HEK293 (cell line): ENCODE results near the gene SEC61A2.
A peak's percentile ranks its signal among the peaks of the same experiment; 100 is the strongest.

Experiments used
- HIC1 ChIP-seq: fragments of 450-650 bp; formaldehyde crosslinking; IDR thresholded peaks from 2 replicates; pipeline ENCODE4 v1.5.1; 2016; ENCODE audit warnings: missing biosample characterization, missing genetic modification characterization
- OSR2 ChIP-seq: fragments of 450-650 bp; formaldehyde crosslinking; IDR thresholded peaks from 2 replicates; pipeline ENCODE4 v1.5.1; 2016; ENCODE audit warnings: missing biosample characterization, missing genetic modification characterization
- SP7 ChIP-seq: fragments of 450-650 bp; formaldehyde crosslinking; IDR thresholded peaks from 2 replicates; pipeline ENCODE4 v1.5.1; 2016; ENCODE audit warnings: missing biosample characterization, missing genetic modification characterization
- ZBTB49 ChIP-seq: fragments of 450-650 bp; formaldehyde crosslinking; IDR thresholded peaks from 2 replicates; pipeline ENCODE4 v1.5.1; 2016; ENCODE audit warnings: missing biosample characterization, missing genetic modification characterization, low read depth
- ZBTB8A ChIP-seq: fragments of 450-650 bp; formaldehyde crosslinking; IDR thresholded peaks from 2 replicates; pipeline ENCODE4 v1.5.1; 2016; ENCODE audit warnings: missing biosample characterization, missing genetic modification characterization
- ZEB2 ChIP-seq: fragments of 450-650 bp; formaldehyde crosslinking; IDR thresholded peaks from 2 replicates; pipeline ENCODE4 v1.5.1; 2016; ENCODE audit warnings: missing biosample characterization, missing genetic modification characterization
- ZIC2 ChIP-seq: fragments of 450-650 bp; formaldehyde crosslinking; IDR thresholded peaks from 2 replicates; pipeline ENCODE4 v1.5.1; 2016; ENCODE audit warnings: missing biosample characterization, missing genetic modification characterization
- ZNF140 ChIP-seq: fragments of 450-650 bp; formaldehyde crosslinking; IDR thresholded peaks from 2 replicates; pipeline ENCODE4 v1.5.1; 2016; ENCODE audit warnings: missing biosample characterization, missing genetic modification characterization
- ZNF24 ChIP-seq: fragments of 450-650 bp; formaldehyde crosslinking; IDR thresholded peaks from 2 replicates; pipeline ENCODE4 v1.5.1; 2016; ENCODE audit warnings: missing biosample characterization, missing genetic modification characterization
- ZNF266 ChIP-seq: fragments of 450-650 bp; formaldehyde crosslinking; IDR thresholded peaks from 2 replicates; pipeline ENCODE4 v1.5.1; 2016; ENCODE audit warnings: missing biosample characterization, missing genetic modification characterization, low read depth
- ZNF280D ChIP-seq: fragments of 450-650 bp; formaldehyde crosslinking; IDR thresholded peaks from 2 replicates; pipeline ENCODE4 v1.5.1; 2016; ENCODE audit warnings: missing biosample characterization, missing genetic modification characterization
- ZNF48 ChIP-seq: fragments of 450-650 bp; formaldehyde crosslinking; IDR thresholded peaks from 2 replicates; pipeline ENCODE4 v1.5.1; 2016; ENCODE audit warnings: missing biosample characterization, missing genetic modification characterization
- ZNF518A ChIP-seq: fragments of 450-650 bp; formaldehyde crosslinking; conservative IDR thresholded peaks from 2 replicates; pipeline ENCODE4 v1.5.1; 2016; ENCODE audit warnings: low read depth, missing biosample characterization, missing genetic modification characterization
- ZNF555 ChIP-seq: fragments of 450-650 bp; formaldehyde crosslinking; conservative IDR thresholded peaks from 2 replicates; pipeline ENCODE4 v1.5.1; 2017; ENCODE audit warnings: missing biosample characterization, mild to moderate bottlenecking, missing genetic modification characterization, inconsistent platforms
- ZNF560 ChIP-seq: fragments of 450-650 bp; formaldehyde crosslinking; IDR thresholded peaks from 2 replicates; pipeline ENCODE4 v1.5.1; 2017; ENCODE audit warnings: missing biosample characterization, missing genetic modification characterization, borderline replicate concordance
- ZNF621 ChIP-seq: fragments of 450-650 bp; formaldehyde crosslinking; IDR thresholded peaks from 2 replicates; pipeline ENCODE4 v1.5.1; 2017; ENCODE audit warnings: missing biosample characterization, missing genetic modification characterization
- ZNF670 ChIP-seq: fragments of 450-650 bp; formaldehyde crosslinking; IDR thresholded peaks from 2 replicates; pipeline ENCODE4 v1.5.1; 2016; ENCODE audit warnings: missing biosample characterization, missing genetic modification characterization, low read depth
- ZNF677 ChIP-seq: fragments of 450-650 bp; IDR thresholded peaks from 2 replicates; pipeline ENCODE4 v1.5.0; 2018; ENCODE audit warnings: missing biosample characterization, mild to moderate bottlenecking, missing genetic modification characterization, moderate library complexity
- ZSCAN16 ChIP-seq: fragments of 450-650 bp; formaldehyde crosslinking; IDR thresholded peaks from 2 replicates; pipeline ENCODE4 v1.5.1; 2016; ENCODE audit warnings: missing biosample characterization, missing genetic modification characterization
- TF ChIP-seq, protein P1 (sequence below): fragments of 450-650 bp; formaldehyde crosslinking; IDR thresholded peaks from 2 replicates; pipeline ENCODE4 v1.5.1; 2016; ENCODE audit warnings: missing biosample characterization, missing genetic modification characterization, borderline replicate concordance

Gene SEC61A2

GRCh38 chr10:12129222-12130111, at the start of gene SEC61A2 (continued):
- peak; percentile 71; the same call in 1 of the 2 replicates for TF ChIP-seq ZBTB8A (tag by site-specific recombination)
- TF ChIP-seq ZNF621, result no peak
- peak; percentile 65 for TF ChIP-seq ZEB2 (tag by site-specific recombination)
- TF ChIP-seq ZNF560, result no peak
- TF ChIP-seq OSR2 (tag by site-specific recombination), result no peak
- TF ChIP-seq SP7 (tag by site-specific recombination), result peak; percentile 51; the same call in 1 of the 2 replicates
- TF ChIP-seq ZSCAN16 (tag by site-specific recombination), result no peak; the same call in 1 of the 2 replicates
- TF ChIP-seq ZNF280D, result 0 out of 2 replicates have a peak, but pooled peaks have one; percentile 0
- no peak for TF ChIP-seq ZNF555 (tag by site-specific recombination)
- no peak for TF ChIP-seq ZBTB49 (tag by site-specific recombination)
- TF ChIP-seq, protein P1, sequence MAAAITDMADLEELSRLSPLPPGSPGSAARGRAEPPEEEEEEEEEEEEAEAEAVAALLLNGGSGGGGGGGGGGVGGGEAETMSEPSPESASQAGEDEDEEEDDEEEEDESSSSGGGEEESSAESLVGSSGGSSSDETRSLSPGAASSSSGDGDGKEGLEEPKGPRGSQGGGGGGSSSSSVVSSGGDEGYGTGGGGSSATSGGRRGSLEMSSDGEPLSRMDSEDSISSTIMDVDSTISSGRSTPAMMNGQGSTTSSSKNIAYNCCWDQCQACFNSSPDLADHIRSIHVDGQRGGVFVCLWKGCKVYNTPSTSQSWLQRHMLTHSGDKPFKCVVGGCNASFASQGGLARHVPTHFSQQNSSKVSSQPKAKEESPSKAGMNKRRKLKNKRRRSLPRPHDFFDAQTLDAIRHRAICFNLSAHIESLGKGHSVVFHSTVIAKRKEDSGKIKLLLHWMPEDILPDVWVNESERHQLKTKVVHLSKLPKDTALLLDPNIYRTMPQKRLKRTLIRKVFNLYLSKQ (tag by site-specific recombination), result no peak
- no peak for TF ChIP-seq ZNF518A (tag by site-specific recombination)
- no peak for TF ChIP-seq ZNF24 (tag by site-specific recombination)
- no peak for TF ChIP-seq ZNF48 (tag by site-specific recombination)
- TF ChIP-seq ZIC2, result peak; percentile 40; the same call in 1 of the 2 replicates
- TF ChIP-seq ZNF140 (tag by site-specific recombination), result no peak
- peak; percentile 27; the same call in 1 of the 2 replicates for TF ChIP-seq ZNF677 (tag by site-specific recombination)
- TF ChIP-seq HIC1, result no peak
- no peak for TF ChIP-seq ZNF266 (tag by site-specific recombination)
- no peak for TF ChIP-seq ZNF670 (tag by site-specific recombination)
